A549 (cell line): ENCODE measurements around the gene HRH2.

ENCODE experiments used
- CTCF ChIP-seq: fragments of >200 bp; sonication (Bioruptor Twin); formaldehyde crosslinking; IDR thresholded peaks from 3 replicates; pipeline ENCODE4 v1.5.1; 2016
- MAZ ChIP-seq: fragments of 150-350 bp; IDR thresholded peaks from 2 replicates; pipeline ENCODE4 v1.6.1; 2014; ENCODE audit warnings: antibody characterized with exemption, low read depth, low read length, borderline replicate concordance

GRCh38 chr5:175638305-175638704 is 19.6 kb upstream of the HRH2 start:
- TF ChIP-seq CTCF (no peak), MAZ (no peak)
